C4-2B (cell line): ENCODE data around the gene FAM124B.
A peak's percentile ranks its signal among the peaks of the same experiment; 100 is the strongest.

ENCODE experiments used
- CTCF ChIP-seq: fragments of 450-650 bp; conservative IDR thresholded peaks from 2 replicates; pipeline ENCODE4 v1.5.1; 2017; ENCODE audit warnings: mild to moderate bottlenecking
- ZFX ChIP-seq: fragments of 450-650 bp; IDR thresholded peaks from 2 replicates; pipeline ENCODE4 v1.6.1; 2017

- TF ChIP-seq CTCF (peak; percentile 70), ZFX (no peak)
These were observed 47.6 kb upstream of the FAM124B start for GRCh38 chr2:224449212-224450147.
